HG02981 (cell line): ENCODE results near the gene VPS13D.
"Not testable (repeated sequence)": the region's sequence is repeated elsewhere in the genome, so short reads cannot be mapped to it uniquely, and the experiment has no call there.

Experiments
- ATAC-seq: cut with Tn5 transposase; IDR thresholded peaks from one replicate; pipeline ENCODE4 v1.9.1; 2021; ENCODE audit warnings: mild to moderate bottlenecking, moderate library complexity; ENCODE audit not compliant: unreplicated experiment

VPS13D gene

DNA sequence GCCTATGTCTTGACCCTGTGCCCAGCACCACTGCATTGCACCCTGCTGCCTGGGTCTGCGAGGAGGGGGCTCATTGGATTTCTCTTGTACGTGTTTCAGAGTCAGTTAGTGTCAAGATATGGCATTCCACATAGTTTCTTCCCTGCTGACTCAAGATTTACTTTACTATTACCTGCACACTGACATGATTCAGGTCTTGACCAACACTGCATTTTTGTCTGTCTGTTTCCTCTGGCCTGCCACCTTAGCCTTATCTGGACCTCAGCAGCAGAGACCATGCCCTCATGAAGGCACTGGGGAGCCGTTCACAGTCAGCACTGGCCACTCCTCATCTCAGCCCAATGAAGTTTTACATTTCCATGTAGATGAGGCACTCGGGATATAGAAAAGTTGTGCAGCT is 232.8 kb downstream of the VPS13D start:
- no peak for ATAC-seq

GRCh38 chr1:12464045-12464461 is 234.2 kb downstream of the VPS13D start:
- no peak for ATAC-seq

GRCh38 chr1:12464598-12465056 is 234.8 kb downstream of the VPS13D start:
- ATAC-seq, result no peak

- ATAC-seq, result no peak
Measured at GRCh38 chr1:12465126-12465525, 235.3 kb downstream of the VPS13D start.

DNA sequence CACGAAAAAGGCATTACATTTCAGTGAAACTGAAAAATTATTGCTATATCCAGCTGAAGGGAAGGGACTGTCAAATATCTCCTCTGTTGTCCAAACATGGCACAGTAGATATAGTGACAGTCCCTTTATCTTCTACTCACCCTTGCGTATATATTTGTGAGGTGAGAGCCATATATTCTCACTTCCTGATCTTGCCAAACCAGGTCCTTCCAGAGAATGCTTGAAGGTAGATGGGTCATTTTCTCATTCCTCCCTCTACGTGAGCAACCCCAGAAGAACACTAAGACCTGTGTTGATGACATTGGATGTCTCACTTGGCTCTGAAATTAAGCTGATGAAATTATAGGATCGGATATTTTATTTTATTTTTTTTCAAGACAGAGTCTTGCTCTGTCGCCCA is 237.0 kb downstream of the VPS13D start:
- ATAC-seq, result no peak

DNA sequence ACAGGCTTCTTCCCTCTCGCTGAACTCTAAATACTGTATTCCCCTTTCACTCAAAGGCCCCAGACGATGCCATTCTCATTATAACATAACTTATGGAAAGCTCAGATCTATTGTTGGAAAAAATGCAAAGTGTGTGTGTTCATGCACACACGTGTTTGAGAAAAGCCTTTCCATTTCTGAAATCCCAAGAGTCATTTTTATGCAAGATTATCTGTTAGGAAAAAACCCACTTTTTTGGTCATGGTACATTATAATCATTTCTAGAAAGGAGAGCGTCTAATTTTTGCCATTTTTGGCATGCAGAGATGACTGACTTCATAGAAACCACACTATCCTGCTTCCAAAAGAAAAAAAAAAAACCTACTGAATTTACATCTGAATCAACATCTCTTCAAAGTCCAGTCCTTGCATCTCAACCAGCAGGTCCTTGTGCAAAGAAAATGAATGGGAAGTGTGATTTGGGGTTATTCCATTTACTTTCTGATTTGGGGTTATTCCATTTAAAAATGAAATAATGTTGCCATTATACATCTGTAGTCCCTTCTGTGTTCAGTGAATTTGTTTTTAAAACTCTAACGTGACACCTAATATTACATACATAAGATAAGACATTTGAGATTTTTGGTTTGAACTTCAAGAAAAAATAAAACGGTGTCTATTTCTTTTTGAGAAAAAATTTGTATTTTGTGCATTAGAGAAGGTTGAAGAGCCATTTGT is 237.9 kb downstream of the VPS13D start:
- no peak for ATAC-seq

DNA sequence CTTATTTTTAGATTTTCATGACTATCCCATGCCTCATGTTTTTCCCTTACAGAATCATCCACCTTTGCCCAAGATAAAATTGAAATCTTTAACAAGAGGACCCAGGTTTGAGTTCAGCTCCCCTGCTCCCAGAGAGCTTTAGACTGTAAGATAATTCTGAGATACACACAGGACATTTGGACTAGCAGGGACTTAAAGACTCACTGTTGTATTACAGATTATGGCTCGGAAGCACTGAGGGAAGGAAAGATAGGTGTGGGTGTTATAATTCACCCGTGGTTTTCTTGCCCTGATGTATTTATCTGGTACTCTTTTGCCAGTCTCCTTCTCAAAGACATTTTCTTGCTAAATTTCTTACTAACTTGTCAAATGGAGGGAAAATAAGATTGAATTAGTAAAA is 238.5 kb downstream of the VPS13D start:
- ATAC-seq, result no peak

GRCh38 chr1:12469493-12469892 is 239.7 kb downstream of the VPS13D start:
- no peak for ATAC-seq

DNA sequence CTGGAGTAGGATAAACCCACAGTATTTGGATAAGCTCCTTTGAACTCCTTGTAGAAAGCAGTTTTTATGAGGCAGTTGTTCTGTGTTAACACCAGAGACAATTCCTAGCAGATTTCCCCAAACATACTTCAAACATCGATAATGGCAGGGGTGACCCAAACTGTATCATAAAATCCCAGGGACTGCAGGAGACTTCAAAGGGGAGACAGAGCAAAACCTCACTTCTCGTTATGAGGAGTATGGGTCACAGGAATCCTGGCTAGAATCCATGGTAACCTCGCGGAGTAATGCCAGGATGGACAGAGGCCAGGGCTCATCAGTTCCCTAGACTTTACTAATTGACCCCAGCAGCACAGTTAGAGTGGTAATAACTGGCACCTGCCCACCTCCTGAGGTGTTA is 240.2 kb downstream of the VPS13D start:
- ATAC-seq, result no peak

DNA sequence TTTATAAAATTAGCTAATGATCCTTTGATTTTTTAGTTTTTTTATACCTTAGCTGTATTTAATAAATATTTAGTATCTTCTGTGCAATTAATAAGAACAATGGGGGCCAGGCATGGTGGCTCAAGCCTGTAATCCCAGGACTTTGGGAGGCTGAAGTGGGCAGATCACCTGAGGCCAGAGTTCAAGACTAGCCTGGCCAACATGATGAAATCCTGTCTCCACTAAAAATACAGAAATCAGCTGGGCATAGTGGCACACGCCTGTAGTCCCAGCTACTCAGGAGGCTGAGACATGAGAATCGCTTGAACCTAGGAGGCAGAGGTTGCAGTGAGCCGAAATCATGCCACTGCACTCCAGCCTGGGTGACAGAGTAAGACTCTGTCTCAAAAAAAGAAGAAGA is 241.1 kb downstream of the VPS13D start:
- not testable (repeated sequence) for ATAC-seq

DNA sequence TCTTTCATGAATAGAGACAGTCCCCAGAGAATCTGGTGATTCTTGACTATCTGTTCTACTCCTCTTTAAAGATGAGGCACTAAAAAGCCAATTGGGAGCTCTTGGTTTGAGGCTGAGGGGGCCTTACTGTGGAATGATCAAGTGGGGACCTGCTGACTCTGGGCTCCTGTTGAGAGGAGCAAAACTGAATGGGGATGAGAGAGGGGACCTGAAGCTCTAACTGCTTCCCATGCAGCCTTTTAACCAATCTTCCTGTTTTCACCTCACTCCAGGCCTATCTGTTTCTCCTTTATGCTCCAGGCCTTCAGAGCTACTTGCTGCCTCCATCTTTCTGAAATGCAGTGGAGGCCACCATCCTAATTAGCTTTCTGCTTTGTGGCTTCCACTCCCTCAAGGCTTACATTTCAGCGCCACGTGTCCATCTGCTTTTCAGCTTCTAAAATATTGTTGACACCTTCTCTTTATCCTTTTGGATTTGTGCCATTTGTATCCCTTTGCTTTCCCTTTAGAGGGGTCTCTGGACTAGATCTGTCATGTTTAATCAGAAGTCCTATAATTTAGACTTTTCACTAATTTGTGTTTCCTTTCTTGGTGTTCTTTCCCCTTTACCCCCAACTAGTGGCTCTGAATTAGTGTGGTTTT is 242.4 kb downstream of the VPS13D start:
- no peak for ATAC-seq

DNA sequence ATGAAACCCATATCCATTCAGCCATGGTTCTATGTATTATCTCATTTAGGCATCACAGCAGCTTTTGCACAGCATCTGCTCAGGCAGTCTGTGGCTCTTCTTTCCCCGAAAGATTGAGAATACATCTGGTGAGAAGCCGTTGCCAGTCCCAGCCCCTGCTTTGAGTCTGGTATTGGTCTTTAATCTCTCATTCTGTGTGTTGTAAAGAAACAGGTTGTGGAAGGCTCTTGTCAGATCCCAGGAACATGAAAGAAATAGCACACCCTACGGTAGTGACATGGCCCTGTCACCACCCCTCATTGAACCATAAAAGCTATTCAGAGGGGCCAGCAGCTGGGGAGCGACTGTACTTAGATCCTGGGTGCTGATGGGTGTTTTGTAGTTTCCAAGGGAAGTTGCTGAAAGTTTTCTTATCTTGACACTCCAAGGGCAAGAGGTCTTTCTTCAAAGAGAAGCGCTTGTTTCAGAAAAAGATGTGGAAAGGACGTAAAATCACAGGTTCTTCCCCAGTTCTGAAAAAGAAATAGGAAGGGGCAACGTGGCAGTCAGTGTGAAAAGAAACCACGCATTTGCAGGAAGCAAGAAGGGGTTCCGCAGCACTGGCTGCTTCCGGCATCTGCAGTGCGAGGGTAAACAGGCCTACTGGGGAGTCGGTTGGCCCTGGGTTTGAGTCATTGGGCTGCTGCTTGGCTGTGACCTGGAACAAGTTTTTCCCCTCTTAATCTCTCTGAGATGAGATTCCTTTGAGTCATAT is 243.1 kb downstream of the VPS13D start:
- peak; percentile 48 for ATAC-seq

DNA sequence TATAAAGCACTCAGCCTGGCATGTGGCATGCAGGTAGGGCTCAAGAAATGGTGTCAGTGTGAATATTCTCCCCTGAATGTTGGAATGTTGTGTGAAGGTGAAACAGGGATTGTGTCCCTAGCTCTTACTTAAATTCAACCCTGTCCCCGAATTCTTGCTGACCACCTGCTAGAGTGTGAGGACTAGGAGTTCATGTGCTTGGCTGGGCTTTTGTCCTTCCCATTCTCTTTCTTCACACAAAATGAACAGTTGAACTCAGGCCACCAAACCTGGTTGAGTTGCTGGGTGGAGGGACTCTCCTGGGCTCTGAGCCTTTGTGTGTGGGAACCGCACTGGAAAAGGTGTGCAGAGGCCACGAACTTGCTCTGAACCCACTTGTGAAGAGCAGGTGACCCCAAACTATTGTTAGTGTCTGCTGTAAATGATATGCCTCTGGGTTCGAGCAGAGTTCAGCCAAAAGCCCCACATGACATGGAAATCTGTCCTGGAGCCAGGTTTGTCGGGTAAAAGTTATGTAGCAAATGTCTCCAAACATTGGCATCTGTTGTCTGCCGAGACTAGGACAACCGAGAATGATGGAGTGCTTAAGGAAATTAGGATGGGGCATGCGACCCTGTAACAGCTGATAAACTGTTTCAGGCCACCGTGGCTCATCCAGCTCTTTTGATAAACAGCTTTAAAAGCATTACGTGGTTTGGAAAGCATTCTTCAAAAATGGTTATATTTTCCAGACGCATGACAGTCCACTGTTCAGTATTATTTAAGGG is 243.9 kb downstream of the VPS13D start:
- ATAC-seq, result no peak

DNA sequence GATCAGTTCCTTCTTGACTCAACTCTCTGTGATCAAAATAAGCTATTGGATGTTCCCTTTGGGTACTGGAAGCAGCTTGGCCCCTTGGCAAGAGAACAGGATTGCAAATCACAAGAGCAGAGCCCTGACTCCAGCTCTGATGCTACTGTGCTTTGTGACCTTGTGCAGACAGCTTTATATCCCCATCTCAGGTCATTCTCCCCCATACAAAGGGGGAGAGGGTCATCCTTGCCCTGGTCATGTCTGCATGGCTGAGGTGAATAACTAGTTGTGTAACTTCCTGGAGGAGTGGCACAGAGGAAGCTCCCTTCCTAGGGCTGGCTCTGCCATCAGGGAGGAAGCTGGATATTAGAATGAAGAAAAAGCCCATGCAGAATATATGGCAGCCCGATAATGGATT is 245.3 kb downstream of the VPS13D start:
- no peak for ATAC-seq

DNA sequence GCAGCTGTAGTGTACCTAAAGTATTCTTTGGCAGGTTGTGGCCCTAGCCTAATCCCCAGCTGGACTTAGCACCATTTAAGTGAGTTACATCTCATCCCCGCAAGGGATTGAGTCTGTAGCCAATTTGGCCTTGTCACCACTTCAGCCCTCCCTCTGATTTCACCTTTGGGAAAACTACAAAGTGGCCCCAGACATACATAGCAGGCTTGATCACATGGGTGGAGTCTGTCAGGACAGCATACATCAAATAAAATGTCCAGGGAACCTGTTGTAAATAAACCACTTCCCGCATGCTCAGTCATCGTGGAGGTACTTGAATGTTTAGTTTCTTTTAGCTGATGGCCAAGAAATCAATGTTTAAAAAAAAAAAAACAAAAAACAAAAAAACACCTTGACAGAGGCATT is 245.7 kb downstream of the VPS13D start:
- ATAC-seq, result no peak

DNA sequence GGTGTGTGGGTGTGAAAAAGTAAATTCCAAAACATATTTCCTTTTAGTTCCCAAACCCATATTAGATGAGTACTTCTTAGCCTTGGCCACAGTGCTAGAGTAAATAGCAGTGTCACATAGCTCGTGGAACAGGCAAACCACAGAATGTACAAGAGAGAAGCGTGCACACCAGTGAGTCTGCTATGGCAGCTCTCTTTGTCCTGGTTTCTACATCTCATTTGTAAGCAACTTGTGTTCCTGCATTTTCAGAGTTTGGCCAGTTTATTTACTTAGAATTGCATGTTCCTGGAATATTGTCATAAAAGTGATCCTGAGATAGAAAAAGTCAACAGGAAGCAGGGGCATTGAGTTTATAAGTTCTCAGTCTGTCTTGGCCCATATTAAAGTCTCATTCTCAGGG is 246.1 kb downstream of the VPS13D start:
- ATAC-seq, result no peak

DNA sequence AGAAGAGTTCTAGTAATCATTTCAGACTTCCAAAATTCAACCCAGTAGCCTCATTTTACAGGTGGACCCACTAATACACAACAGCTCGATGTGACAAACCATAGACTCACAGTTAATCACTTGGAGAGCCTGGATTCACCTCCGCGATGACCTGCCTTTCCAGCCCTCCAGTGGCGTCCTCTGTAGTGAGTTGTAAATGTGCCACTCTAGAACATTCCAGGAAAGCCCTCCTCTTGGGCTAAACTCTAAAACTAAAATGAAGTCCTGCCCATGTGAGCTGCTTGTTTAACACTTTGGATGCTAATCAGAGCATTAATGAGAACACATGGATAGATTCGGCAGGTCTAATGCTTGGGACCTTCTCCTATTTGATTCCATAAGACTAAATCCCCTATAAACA is 247.5 kb downstream of the VPS13D start:
- ATAC-seq, result no peak

DNA sequence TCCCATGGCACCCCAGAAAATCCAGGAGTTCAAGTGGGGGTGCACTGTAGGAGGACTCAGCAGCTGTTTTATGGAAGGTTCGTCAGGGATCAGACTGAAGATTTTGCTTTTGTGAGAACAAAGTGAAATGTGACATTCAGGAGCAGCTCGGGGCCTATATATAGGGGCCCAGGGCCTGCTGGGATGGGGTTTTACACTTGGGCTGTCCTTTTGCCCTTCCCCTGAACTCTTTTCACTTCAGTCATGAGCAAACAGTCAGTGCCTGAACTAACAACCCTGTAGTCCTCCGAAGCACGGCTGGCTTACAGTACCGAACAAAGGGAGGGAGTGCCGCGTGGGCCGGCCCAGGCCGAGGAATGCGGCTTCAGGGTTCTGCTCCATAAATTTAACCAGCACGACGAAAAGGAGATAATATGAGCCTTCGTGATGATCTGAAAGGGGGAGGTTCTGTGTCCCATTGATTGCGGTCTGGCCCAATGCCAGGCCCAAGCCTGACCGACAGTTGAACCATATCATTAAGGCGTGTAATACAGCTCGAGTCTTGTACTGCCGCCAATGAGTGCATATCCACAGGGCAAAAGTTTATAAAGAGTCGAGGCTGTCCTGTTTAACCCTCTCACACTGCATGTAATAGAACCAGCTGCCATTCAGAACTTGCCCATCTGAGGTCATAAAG is 248.2 kb downstream of the VPS13D start:
- no peak for ATAC-seq

- ATAC-seq, result no peak
Measured at GRCh38 chr1:12478612-12478985, 248.8 kb downstream of the VPS13D start.

DNA sequence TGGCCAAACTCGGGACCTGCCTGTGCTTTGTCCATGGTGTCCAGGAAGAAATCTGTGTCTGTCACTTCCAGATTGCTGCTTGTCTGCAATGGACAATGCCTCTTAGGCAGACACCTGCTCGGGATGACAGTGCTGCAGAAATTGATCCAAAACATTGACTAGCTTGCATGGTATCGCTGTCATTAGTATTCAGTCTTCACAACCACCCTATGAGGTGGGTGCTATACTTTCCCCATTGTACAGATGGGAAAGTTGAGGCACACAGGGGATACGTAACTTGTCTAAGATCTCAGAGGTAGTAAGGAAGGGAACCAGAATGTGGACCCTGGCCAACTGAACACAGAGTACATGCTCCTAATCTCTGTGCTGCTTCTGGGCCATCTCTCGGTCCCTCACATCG is 249.5 kb downstream of the VPS13D start:
- no peak for ATAC-seq

DNA sequence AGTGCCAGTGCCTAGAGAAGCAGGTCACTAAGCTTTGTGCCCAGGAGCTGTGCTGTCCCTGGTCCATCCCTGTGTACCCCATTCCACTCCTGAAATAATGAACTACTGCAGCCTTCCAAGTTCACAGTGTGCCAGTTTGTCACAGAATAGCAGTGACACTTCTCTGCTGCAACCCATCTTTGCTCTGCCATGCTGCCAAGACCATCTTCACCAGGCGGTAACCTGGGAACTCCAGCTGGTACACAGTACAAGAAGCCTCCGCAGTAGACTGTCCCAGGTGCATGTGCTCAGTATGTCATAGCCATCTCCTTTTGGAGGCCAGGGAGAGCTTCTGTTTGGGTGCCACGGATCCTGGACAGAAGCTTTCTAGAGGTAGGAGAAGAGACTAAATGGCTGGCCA is 250.2 kb downstream of the VPS13D start:
- ATAC-seq, result no peak
